Measurements from ENCODE around the gene ACSBG1. TPM values are rescaled to one million over a fixed set of nuclear protein-coding genes. Genes with fewer than 3 reads are reported as not detected.

Gene ACSBG1
- total RNA-seq, 2 experiments from 2014 or later: not detected

GRCh38 chr15:78264304-78265136, 30.2 kb upstream of the ACSBG1 start, which contains the start of gene DNAJA4:
DNAJA4 (plus strand) TSS chr15:78264562; CDS start chr15:78264764, 202 bp downstream.
- Mint-ChIP-seq H3K27me3 (no peaks in the 10 kb centered on the region), H3K27ac (peak within 1 kb of the TSS; percentile 71), H3K4me1 (peaks cover 29% of the 10 kb centered on the region), H3K4me3 (peak within 1 kb of the TSS; percentile 83), H3K36me3 (ENCODE audit: low read depth) (no peaks in the 10 kb centered on the region), H3K9me3 (no peaks in the 10 kb centered on the region)
- peak; percentile 68 for DNase-seq
- POLR2A ChIA-PET: interaction anchor here (0.8 to 3.7 kb wide), 13 partner anchors 9 to 276 kb away, joined by 3 to 37 read pairs (median 5); partner anchors contain the start of genes IDH3A, IREB2, PSMA4 and SKIC8
- CTCF ChIA-PET: interaction anchor here (0.6 to 3.3 kb wide), 8 partner anchors 12 to 156 kb away, joined by 4 to 21 read pairs (median 7); partner anchors contain the start of gene SKIC8

DNA sequence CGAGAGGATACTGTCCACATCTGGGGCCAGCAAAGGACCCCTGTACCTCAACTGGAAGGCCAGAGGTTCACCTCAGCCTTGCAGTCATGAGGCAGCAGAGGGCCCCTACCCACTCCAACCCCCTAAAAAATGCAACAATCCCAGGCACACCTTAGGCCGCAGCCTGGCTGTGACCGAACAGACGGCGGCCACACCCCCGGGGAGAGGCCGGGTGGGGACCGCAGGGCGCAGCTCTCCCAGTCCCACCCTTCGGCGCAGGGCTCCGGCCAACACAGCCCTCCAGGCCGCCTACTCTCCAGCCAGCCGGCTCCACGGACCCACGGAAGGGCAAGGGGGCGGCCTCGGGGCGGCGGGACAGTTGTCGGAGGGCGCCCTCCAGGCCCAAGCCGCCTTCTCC, 29.5 kb upstream of the ACSBG1 start:
- Mint-ChIP-seq H3K36me3 (ENCODE audit: low read depth) (no peaks in the 10 kb centered on the region), H3K9me3 (no peaks in the 10 kb centered on the region), H3K27me3 (no peaks in the 10 kb centered on the region), H3K27ac (no peak overlapping the region), H3K4me3 (peak overlapping the region; percentile 63), H3K4me1 (peaks cover 27% of the 10 kb centered on the region)
- CTCF ChIA-PET: interaction anchor here (0.6 to 3.3 kb wide), 4 partner anchors 18 to 91 kb away, joined by 7 to 21 read pairs (median 8); partner anchors contain the start of gene SKIC8
- POLR2A ChIA-PET: interaction anchor here (1.1 to 3.7 kb wide), 7 partner anchors 12 to 276 kb away, joined by 3 to 37 read pairs (median 11); partner anchors contain the start of genes IDH3A, IREB2, PSMA4 and SKIC8
- no peak for DNase-seq

GRCh38 chr15:78263351-78263781, 29.0 kb upstream of the ACSBG1 start:
- POLR2A ChIA-PET: interaction anchor here (1.6 to 3.7 kb wide), 3 partner anchors 114 to 174 kb away, joined by 3 to 37 read pairs (median 19); partner anchors contain the start of genes IDH3A and IREB2
- no peak for DNase-seq
- H3K27ac Mint-ChIP-seq: no peak overlapping the region

GRCh38 chr15:78261062-78261461, 26.7 kb upstream of the ACSBG1 start:
- CTCF ChIA-PET: interaction anchor here (1.4 kb wide), 1 partner anchor 19 kb away, joined by 4 read pairs; no protein-coding TSS in a partner anchor
- H3K27ac Mint-ChIP-seq: no peak overlapping the region
- DNase-seq: no peak
- POLR2A ChIA-PET: no interaction called here
- H3K27me3 Mint-ChIP-seq: no peaks in the 10 kb centered on the region
- peaks cover 13% of the 10 kb centered on the region for H3K4me1 Mint-ChIP-seq
- no peak overlapping the region for H3K4me3 Mint-ChIP-seq
- H3K36me3 Mint-ChIP-seq (ENCODE audit: low read depth): no peaks in the 10 kb centered on the region
- H3K9me3 Mint-ChIP-seq: no peaks in the 10 kb centered on the region

More at GRCh38 chr15:78263351-78263781, 29.0 kb upstream of the ACSBG1 start:
- H3K9me3 Mint-ChIP-seq: no peaks in the 10 kb centered on the region
- no peaks in the 10 kb centered on the region for H3K27me3 Mint-ChIP-seq
- peaks cover 26% of the 10 kb centered on the region for H3K4me1 Mint-ChIP-seq
- peak overlapping the region; percentile 63 for H3K4me3 Mint-ChIP-seq
- CTCF ChIA-PET: interaction anchor here (1.2 kb wide), 1 partner anchor 305 kb away, joined by 3 read pairs; no protein-coding TSS in a partner anchor
- H3K36me3 Mint-ChIP-seq (ENCODE audit: low read depth): no peaks in the 10 kb centered on the region

GRCh38 chr15:78260489-78260888, 26.1 kb upstream of the ACSBG1 start:
- POLR2A ChIA-PET: no interaction called here

DNA sequence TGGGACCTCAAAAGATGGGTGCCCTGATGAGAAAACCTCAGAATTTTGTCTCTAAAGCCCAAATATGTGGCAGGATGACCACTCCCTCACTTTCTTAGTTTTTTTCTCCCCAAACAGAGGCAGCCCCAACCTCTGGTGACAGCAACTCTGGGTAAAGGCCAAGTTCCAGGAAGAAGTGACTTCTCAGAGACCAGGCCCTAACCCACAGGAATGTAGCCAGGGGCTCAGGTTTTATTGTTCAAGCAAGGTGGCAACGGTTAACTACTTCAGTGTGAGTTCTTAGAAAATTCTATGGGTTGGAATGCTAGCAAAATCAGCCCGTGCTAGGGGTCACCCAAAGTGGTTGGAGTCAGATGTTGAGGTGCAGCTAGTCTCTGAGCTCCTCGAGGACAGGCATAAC, 24.9 kb upstream of the ACSBG1 start:
- H3K9me3 Mint-ChIP-seq: no peaks in the 10 kb centered on the region
- peaks cover 2% of the 10 kb centered on the region for H3K4me1 Mint-ChIP-seq
- ChIA-PET CTCF (no interaction called here), POLR2A (no interaction called here)
- no peaks in the 10 kb centered on the region for H3K27me3 Mint-ChIP-seq
- no peak overlapping the region for H3K4me3 Mint-ChIP-seq
- H3K36me3 Mint-ChIP-seq (ENCODE audit: low read depth): no peaks in the 10 kb centered on the region
- DNase-seq: no peak
- no peak overlapping the region for H3K27ac Mint-ChIP-seq

More at GRCh38 chr15:78260489-78260888, 26.1 kb upstream of the ACSBG1 start:
- Mint-ChIP-seq H3K27me3 (no peaks in the 10 kb centered on the region), H3K4me3 (no peak overlapping the region), H3K27ac (no peak overlapping the region), H3K4me1 (peaks cover 7% of the 10 kb centered on the region), H3K36me3 (ENCODE audit: low read depth) (no peaks in the 10 kb centered on the region), H3K9me3 (no peaks in the 10 kb centered on the region)
- no peak for DNase-seq
- CTCF ChIA-PET: interaction anchor here (1.4 kb wide), 1 partner anchor 18 kb away, joined by 4 read pairs; no protein-coding TSS in a partner anchor

- POLR2A ChIA-PET: interaction anchor here (0.6 to 1.1 kb wide), 2 partner anchors 9 to 13 kb away, joined by 3 read pairs; no protein-coding TSS in a partner anchor
Measured at GRCh38 chr15:78257681-78258080, 23.3 kb upstream of the ACSBG1 start.

DNA sequence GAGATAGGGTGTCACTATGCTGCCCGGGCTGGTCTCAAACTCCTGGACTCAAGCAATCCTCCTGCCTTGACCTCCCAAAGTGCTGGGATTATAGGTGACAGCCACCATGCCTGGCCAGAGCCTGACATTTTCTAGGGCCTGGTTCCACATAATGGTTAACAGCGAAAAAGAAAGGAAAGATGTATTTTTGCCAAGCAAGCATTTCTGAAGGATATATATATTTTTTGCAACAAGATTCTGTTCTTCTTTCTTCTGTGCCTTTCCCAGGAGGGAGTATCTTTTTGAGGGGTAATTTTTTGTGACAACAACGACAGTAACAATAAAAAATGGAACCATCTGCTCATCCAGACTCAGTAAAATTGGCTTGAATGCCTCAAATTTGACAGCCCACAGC, 21.7 kb upstream of the ACSBG1 start:
- ChIA-PET POLR2A (no interaction called here), CTCF (interaction anchor here (1.1 to 1.2 kb wide), 2 partner anchors 10 to 15 kb away, joined by 4 to 6 read pairs; no protein-coding TSS in a partner anchor)
- no peak overlapping the region for H3K4me3 Mint-ChIP-seq
- DNase-seq: no peak
- H3K27me3 Mint-ChIP-seq: no peaks in the 10 kb centered on the region
- H3K27ac Mint-ChIP-seq: no peak overlapping the region
- H3K4me1 Mint-ChIP-seq: peaks cover 2% of the 10 kb centered on the region
- no peaks in the 10 kb centered on the region for H3K9me3 Mint-ChIP-seq
- no peaks in the 10 kb centered on the region for H3K36me3 Mint-ChIP-seq (ENCODE audit: low read depth)

More at GRCh38 chr15:78257681-78258080, 23.3 kb upstream of the ACSBG1 start:
- H3K4me3 Mint-ChIP-seq: no peak overlapping the region
- DNase-seq: no peak
- H3K9me3 Mint-ChIP-seq: no peaks in the 10 kb centered on the region
- H3K4me1 Mint-ChIP-seq: peaks cover 2% of the 10 kb centered on the region
- H3K27ac Mint-ChIP-seq: no peak overlapping the region
- CTCF ChIA-PET: interaction anchor here (0.8 to 1.2 kb wide), 6 partner anchors 9 to 80 kb away, joined by 3 to 4 read pairs (median 4); partner anchors contain the start of gene SKIC8
- no peaks in the 10 kb centered on the region for H3K27me3 Mint-ChIP-seq
- no peaks in the 10 kb centered on the region for H3K36me3 Mint-ChIP-seq (ENCODE audit: low read depth)

DNA sequence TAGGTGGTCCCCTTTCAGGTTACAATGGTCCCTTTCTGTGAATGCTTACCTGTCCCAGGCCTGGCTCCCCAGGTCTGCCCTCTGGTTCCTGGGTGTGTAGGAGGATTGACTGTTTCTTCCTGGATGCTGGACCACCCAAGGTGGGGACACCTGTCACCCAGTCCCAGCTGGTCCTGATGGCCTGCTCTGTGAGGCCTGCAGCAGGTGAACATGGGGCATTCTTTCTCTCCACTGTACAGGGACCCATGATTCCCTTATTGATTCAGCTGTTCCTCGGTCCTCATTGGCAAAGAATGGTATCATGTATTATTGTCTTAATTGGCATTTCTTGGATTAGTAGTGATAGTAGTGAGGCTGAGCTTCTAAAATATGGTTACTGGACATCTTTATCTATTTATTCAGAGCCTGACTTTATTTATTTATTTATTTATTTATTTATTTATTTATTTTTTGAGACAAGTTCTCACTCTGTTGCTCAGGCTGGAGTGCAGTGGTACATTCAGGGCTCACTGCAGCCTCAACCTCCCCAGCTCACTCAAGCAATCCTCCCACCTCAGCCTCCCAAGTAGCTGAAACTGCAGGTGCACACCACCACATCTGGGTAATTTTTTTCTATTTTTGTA, 21.2 kb upstream of the ACSBG1 start:
- DNase-seq: no peak
- Mint-ChIP-seq H3K9me3 (no peaks in the 10 kb centered on the region), H3K27me3 (no peaks in the 10 kb centered on the region), H3K4me3 (no peak overlapping the region), H3K27ac (no peak overlapping the region), H3K36me3 (ENCODE audit: low read depth) (no peaks in the 10 kb centered on the region), H3K4me1 (peaks cover 2% of the 10 kb centered on the region)
- ChIA-PET CTCF (interaction anchor here (1.1 to 1.7 kb wide), 3 partner anchors 10 to 26 kb away, joined by 3 to 6 read pairs (median 4); no protein-coding TSS in a partner anchor), POLR2A (no interaction called here)

GRCh38 chr15:78251136-78251535, 16.8 kb upstream of the ACSBG1 start:
- Mint-ChIP-seq H3K27ac (no peak overlapping the region), H3K9me3 (no peaks in the 10 kb centered on the region), H3K4me3 (no peak overlapping the region), H3K36me3 (ENCODE audit: low read depth) (no peaks in the 10 kb centered on the region), H3K27me3 (no peaks in the 10 kb centered on the region), H3K4me1 (no peaks in the 10 kb centered on the region)
- ChIA-PET CTCF (interaction anchor here (1.2 kb wide), 1 partner anchor 10 kb away, joined by 4 read pairs; no protein-coding TSS in a partner anchor), POLR2A (interaction anchor here (0.7 to 0.8 kb wide), 2 partner anchors 14 to 49 kb away, joined by 3 read pairs; partner anchors contain the start of gene SKIC8)
- no peak for DNase-seq

DNA sequence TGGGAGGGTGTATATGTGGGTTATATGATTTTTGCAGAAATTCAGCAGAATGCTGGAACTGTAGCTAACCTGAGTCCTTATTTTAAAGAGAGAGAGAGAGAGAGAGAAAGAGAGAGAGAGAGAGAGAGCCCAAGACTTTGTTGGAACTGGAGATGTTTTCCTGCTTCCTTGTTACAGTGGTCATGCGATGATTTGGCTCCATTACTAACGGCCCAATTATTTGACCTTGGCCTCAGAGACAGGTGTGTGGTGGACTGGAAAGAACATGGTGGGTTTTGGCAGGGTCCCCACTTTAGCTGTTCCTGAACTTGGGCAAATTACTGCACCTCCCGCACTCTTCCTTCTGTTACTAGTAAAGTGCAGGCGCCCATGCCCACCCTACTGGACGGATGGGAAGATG, 14.8 kb upstream of the ACSBG1 start:
- Mint-ChIP-seq H3K4me3 (no peak overlapping the region), H3K9me3 (no peaks in the 10 kb centered on the region), H3K27me3 (no peaks in the 10 kb centered on the region), H3K27ac (no peak overlapping the region), H3K4me1 (no peaks in the 10 kb centered on the region), H3K36me3 (ENCODE audit: low read depth) (no peaks in the 10 kb centered on the region)
- POLR2A ChIA-PET: no interaction called here
- CTCF ChIA-PET: interaction anchor here (1.3 kb wide), 1 partner anchor 9 kb away, joined by 3 read pairs; no protein-coding TSS in a partner anchor
- DNase-seq: no peak

GRCh38 chr15:78247911-78248310, 13.5 kb upstream of the ACSBG1 start:
- ChIA-PET CTCF (no interaction called here), POLR2A (no interaction called here)
- Mint-ChIP-seq H3K36me3 (ENCODE audit: low read depth) (no peaks in the 10 kb centered on the region), H3K4me3 (no peak overlapping the region), H3K9me3 (no peaks in the 10 kb centered on the region), H3K4me1 (no peaks in the 10 kb centered on the region), H3K27me3 (peaks cover 2% of the 10 kb centered on the region), H3K27ac (no peak overlapping the region)
- DNase-seq: no peak

Measured in activated CD4-positive, alpha-beta memory T cell treated with anti-CD3 and anti-CD28 coated beads, Interleukin-2, amount 10 ng/mL, durations not matched to agents 7 days and 5 days (primary cell).